Kidney (tissue), 14 donors: Measurements from ENCODE around the gene HNRNPC. TPM values are rescaled to one million over a fixed set of nuclear protein-coding genes. Genes with fewer than 3 reads are reported as not detected.

Experiments used
- DNase-seq, 5 donors: peaks; one replicate each; pipeline ENCODE4 v3.0.0-alpha.2; 2013 to 2020
- FAIRE-seq: peaks from 2 replicates; lab custom pipeline; 2012; peaks lifted over from hg19 to GRCh38; lab: Jason Lieb, UNC
- H3K27ac ChIP-seq, 2 donors: one replicate each; pipeline ENCODE4 v1.7.0; 2013; ENCODE audit warnings: low read depth in 2 of 2, low read length in 2 of 2, inconsistent platforms in 1 of 2
- H3K27me3 ChIP-seq: one replicate; pipeline ENCODE4 v1.7.1; 2013; ENCODE audit warnings: low read length, inconsistent platforms; ENCODE audit not compliant: control insufficient read depth, insufficient read depth
- H3K36me3 ChIP-seq, 3 donors: one replicate each; pipeline versions ENCODE4 v1.7.0 to v1.7.1; 2013; ENCODE audit warnings: low read length in 3 of 3, control low read depth in 1 of 3, inconsistent platforms in 1 of 3; ENCODE audit not compliant: insufficient read depth in 3 of 3, control insufficient read depth in 2 of 3
- H3K4me1 ChIP-seq, 3 donors: one replicate each; pipeline versions ENCODE4 v1.7.0 to v1.7.1; 2013; ENCODE audit warnings: low read length in 3 of 3, inconsistent platforms in 1 of 3, low read depth in 1 of 3; ENCODE audit not compliant: control insufficient read depth in 2 of 3, insufficient read depth in 2 of 3
- H3K4me3 ChIP-seq, 3 donors: one replicate each; pipeline versions ENCODE4 v1.7.0 to v1.8.1; 2013; ENCODE audit warnings: low read length in 3 of 3, control low read depth in 1 of 3, inconsistent platforms in 1 of 3
- H3K9ac ChIP-seq, 3 donors: one replicate each; pipeline versions ENCODE4 v1.7.0 to v1.7.1; 2013; ENCODE audit warnings: low read length in 3 of 3, control low read depth in 1 of 3, inconsistent platforms in 1 of 3
- H3K9me3 ChIP-seq, 3 donors: one replicate each; pipeline versions ENCODE4 v1.7.0 to v1.7.1; 2013; ENCODE audit warnings: low read length in 3 of 3, control low read depth in 1 of 3, inconsistent platforms in 1 of 3; ENCODE audit not compliant: control insufficient read depth in 2 of 3, insufficient read depth in 1 of 3
- CTCF ChIP-seq: IDR thresholded peaks from 3 replicates; pipeline ENCODE4 v1.5.1; 2012; ENCODE audit warnings: mild to moderate bottlenecking, moderate library complexity, borderline replicate concordance; ENCODE audit not compliant: insufficient read depth; ENCODE audit errors: extremely low read depth
- intact Hi-C: fragments of 100-400 bp; cut with DNase I; formaldehyde crosslinking; loops from one replicate; pipeline ENCODE4 v1.11.1; 2022
- polyA plus RNA-seq: library from polyadenylated mRNA; stranded (reverse); fragments of 350-450 nt; fragmentation: Illumina TruSeq; extraction: RNeasy Lipid Tissue Mini Kit (QIAGEN cat#74804); gene quantifications from one replicate; pipeline ENCODE4 v1.2.3, GENCODE V29; 2014; ENCODE audit warnings: low read depth, low replicate concordance; ENCODE audit not compliant: insufficient read depth
- total RNA-seq: library from RNA; stranded (reverse); fragmentation: NEBNext Ultra II Directional; extraction: Animal tissue kit (Norgen Biotek cat#: 25700); gene quantifications from one replicate; pipeline ENCODE4 v1.2.1, GENCODE V29; 2021
- donor health status: control.
- donor health status: control.
- donor health status: control.
- donor health status: control.
- donor health status: control.
- donor health status: DM: yes; HTN: yes; CAD: no.
- donor health status: Normal renal cell carcinoma (clear cell type).

The HNRNPC gene
- total and polyA plus RNA-seq, 2 donors from 2014 or later, result 398 to 462 TPM

GRCh38 chr14:21197418-21198205, 71.6 kb downstream of the HNRNPC start:
- Histone ChIP-seq H3K27ac (no peak overlapping the region), H3K36me3 (no peaks in the 10 kb centered on the region), H3K27me3 (no peaks in the 10 kb centered on the region), H3K9ac (no peak overlapping the region), H3K4me1 (no peaks in the 10 kb centered on the region), H3K4me3 (no peak overlapping the region), H3K9me3 (peaks cover 0 to 5% (median 2%) of the 10 kb centered on the region in 3 donors)
- intact Hi-C loops, result no loop called here
- DNase-seq (no peak), FAIRE-seq (no peak)
- TF ChIP-seq CTCF, result no peak

GRCh38 chr14:21194597-21194996, 74.6 kb downstream of the HNRNPC start:
- FAIRE-seq (no peak), DNase-seq (no peak)
- Histone ChIP-seq H3K9me3 (peaks cover 0 to 5% (median 2%) of the 10 kb centered on the region in 3 donors), H3K27me3 (no peaks in the 10 kb centered on the region), H3K9ac (no peak overlapping the region), H3K36me3 (no peaks in the 10 kb centered on the region), H3K27ac (no peak overlapping the region), H3K4me1 (peaks cover 0 to 4% (median 0%) of the 10 kb centered on the region in 3 donors), H3K4me3 (no peak overlapping the region)
- intact Hi-C loops, result no loop called here
- TF ChIP-seq CTCF, result no peak

GRCh38 chr14:21192875-21193535, 76.2 kb downstream of the HNRNPC start:
- Histone ChIP-seq H3K9me3 (peaks cover 0 to 5% (median 2%) of the 10 kb centered on the region in 3 donors), H3K9ac (no peak overlapping the region), H3K27ac (no peak overlapping the region), H3K4me1 (peaks cover 0 to 4% (median 0%) of the 10 kb centered on the region in 3 donors), H3K36me3 (no peaks in the 10 kb centered on the region), H3K27me3 (no peaks in the 10 kb centered on the region), H3K4me3 (no peak overlapping the region)
- intact Hi-C loops, result no loop called here
- TF ChIP-seq CTCF, result no peak
- DNase-seq, result no peak
- FAIRE-seq, result no peak
